Activated CD4-positive, alpha-beta T cell treated with anti-CD3 and anti-CD28 coated beads, Interleukin-2, Interleukin-6, amounts not matched to agents 100 ng/mL and 50 ng/mL, durations not matched to agents 16 hours and 8 hours (primary cell): ENCODE measurements around the gene ARHGAP12.
A peak's percentile ranks its signal among the peaks of the same experiment; 100 is the strongest.
"Not testable (repeated sequence)": the region's sequence is repeated elsewhere in the genome, so short reads cannot be mapped to it uniquely, and the experiment has no call there.

Experiments used
- DNase-seq: peaks from one replicate; pipeline ENCODE4 v3.0.0-alpha.2; 2020

Gene ARHGAP12

DNA sequence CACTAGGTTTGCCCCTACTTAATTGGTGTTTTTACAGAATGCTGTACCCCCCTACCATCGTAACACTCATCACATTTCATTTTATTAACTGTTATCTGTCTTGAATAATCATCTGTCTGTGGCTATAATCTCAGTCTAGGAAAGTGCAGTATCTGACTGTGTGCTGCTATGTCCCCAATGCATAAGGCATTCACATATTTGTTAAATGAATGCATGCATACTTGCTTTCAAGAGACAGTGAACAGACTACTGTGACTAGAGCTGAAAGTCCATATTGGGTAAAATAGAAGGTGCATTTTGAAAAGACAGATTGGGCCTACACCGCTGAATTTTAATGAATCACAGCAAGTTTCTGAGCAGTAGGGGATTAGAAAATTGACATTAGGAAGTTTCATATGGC, 112.3 kb downstream of the ARHGAP12 start:
- DNase-seq = no peak

DNA sequence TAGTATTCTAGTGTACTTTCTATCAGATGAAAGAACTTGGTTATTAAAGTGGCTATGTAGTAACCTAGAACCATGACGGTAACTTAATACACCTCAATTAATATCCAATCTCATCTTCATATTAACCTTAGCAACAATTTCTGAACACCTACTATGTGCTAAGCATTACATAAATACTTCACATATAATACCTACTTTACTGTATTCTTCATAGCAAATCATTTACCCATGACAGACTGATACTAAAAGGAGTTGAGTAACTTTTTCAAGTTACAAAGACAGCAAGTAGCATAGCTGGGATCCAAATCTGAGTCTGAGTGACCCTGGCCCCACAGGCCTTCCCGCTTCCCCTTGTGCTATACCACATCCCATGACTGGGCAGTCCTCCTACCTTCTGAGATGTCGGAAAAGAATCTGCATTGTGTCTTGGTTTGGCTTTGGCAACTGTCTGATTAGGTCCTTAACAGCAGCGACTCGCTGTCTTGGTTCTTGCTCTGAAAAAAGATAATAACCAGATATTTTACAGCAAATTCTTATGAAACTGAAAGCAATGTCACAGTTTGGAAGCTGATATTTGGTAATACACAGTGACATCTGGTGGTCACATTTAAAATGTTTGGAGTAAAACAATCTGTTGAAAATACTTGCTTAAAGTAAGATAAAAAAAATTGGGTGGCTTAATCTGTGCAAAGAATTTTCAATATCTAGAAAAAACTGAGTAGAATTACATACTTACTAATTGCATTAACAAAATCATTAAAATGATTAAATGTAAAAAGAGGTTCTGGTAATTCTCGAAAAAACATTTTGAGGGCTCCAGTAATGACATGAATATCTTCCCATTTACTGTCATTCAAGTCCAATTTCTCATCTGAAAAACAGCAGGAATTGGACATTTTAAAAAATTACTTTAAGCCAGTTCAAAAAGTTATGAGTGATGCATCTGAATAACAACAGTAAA, 120.1 kb downstream of the ARHGAP12 start:
- DNase-seq = peak; percentile 53

DNA sequence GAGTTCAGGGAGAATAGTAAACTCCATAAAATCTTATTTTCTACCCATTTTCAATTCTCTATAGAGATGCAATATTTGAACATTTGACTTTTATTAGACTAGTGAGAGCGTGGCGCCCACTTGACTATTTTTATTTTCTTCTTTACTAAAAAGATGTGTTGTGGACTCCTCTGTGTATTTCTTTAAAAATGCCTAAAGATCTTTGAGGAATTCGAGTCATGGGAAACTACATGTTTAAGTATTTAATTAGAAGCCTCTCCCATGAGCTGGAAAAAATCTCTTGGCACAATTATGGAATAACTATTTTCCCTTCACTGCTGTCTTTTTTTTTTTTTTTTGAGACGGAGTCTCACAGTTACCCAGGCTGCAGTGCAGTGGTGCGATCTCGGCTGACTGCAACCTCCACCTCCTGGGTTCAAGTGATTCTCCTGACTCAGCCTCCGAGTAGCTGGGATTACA, 124.2 kb downstream of the ARHGAP12 start:
- no peak for DNase-seq

DNA sequence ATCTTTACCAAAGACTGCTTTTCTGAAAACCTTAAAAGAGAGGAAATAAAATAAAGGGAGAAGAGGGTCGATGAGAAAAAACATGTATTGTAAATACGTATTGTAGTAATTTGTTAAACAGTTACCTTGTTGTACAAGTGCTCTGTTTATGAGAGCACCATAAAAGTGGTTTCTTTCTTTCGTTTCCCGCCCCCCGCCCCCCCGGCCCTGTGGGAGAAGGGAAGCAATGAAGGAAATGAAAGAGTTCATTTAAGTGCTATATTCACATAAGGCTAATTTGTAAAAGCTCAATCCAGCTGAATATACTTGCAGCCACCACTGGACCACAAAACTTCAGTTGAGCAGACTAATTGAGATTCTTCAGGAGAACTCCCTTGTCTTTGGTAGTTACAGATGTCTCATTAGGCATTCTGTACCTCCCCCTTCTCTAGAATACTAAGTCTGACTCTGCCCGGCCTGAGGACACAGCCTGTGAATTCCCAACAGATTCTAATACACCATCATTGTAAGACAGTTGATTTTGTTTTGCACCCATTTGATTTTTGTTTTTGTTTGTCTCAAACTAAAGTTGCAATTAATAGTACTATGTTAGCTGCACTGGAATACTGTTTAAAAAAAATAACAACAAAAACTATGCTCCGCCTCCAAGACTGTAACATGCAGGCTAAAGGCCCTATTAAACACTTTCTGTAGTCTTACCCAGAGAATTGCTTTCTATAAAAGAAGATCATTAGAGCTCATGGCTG, 124.9 kb downstream of the ARHGAP12 start:
- no peak for DNase-seq

DNA sequence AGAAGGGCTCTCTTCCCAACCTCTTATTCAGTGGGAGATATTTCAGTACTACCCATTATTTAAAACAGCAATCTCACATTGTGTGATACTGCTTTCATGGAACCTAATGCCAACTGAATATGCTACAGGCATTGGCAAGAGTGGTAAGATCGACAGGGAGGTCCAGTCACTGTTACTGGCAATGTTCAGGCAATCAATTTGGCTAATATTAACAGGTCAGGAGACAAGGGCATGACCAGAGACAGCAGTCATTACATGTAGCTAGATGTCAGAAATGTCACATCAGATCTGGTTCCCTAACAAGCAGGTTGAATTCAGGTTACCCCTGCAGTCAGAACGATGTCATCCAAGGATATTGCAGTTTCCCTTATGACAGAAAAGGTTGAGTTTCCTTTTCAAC, 129.4 kb downstream of the ARHGAP12 start:
- no peak for DNase-seq

GRCh38 chr10:31792745-31793144, 135.9 kb downstream of the ARHGAP12 start:
- DNase-seq = no peak

- DNase-seq = peak; percentile 8
Observed at GRCh38 chr10:31789555-31789954, 139.1 kb downstream of the ARHGAP12 start.

DNA sequence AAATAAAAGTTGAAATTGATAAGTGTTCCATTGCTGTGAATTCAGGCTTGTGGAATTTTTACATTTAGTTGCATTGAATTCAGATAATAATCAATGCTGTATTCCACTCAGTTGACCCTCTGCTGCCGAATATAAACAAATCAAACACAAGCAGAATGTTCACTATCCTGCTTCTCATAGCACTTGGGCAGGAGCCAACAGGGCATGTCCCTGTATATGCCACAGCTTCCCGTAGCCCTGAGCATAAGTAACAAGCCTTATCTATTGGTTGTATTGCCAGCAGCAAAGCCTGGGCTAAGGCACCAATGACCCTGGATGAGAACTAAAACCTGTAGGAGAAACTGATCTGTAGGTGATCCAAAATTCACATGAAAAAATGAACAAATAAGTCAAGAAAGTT, 145.9 kb downstream of the ARHGAP12 start:
- DNase-seq = no peak

- no peak for DNase-seq
Observed at GRCh38 chr10:31780717-31781116, 147.9 kb downstream of the ARHGAP12 start.

- no peak for DNase-seq
Observed at GRCh38 chr10:31778627-31779026, 150.0 kb downstream of the ARHGAP12 start.

DNA sequence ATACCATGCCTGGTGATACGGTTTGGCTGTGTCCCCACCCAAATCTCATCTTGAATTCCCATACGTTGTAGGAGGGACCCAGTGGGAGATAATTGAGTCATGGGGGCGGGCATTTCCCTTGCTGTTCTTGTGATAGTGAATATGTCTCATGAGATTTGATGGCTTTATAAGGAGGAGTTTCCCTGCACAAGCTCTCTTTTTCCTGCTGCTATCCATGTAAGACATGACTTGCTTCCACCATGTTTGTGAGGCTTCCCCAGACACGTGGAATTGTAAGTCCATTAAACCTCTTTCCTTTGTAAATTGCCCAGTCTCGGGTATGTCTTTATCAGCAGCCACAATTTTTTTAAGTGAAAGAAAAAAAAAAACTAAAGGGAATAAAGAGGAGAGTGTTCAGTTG, 152.5 kb downstream of the ARHGAP12 start:
- no peak for DNase-seq

- no peak for DNase-seq
Observed at GRCh38 chr10:31774928-31775650, 153.5 kb downstream of the ARHGAP12 start.

DNA sequence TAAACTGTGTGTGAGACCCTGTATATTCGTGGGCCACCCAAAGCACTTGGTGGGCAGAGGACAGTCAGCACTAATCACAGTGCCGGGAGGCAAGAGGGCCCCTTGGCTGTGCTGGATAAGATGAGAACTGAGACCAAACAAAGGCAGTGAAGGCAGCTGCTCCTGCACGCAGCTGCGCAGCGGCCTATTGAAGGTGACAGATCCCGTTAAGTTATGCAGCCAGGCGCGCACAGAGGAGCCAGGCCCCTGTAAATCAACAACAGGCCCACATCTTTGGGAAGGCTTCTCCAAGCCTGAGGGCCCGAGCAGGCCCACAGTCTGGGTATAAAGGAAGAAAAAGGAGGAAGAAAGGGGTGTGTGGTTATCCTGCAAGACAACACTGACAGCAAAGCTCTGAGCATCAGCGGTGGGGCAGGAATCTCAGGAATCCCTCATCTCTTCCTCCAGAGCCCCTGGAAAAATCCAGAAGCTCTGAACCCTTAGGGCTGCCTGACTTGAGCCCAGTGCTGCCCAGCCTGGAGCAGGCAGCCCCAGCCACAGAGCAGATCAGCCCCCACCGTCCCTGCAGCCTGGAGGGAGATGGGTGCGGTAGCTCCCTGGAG, 154.2 kb downstream of the ARHGAP12 start:
- DNase-seq = no peak

- DNase-seq = no peak
Observed at GRCh38 chr10:31773749-31774298, 154.8 kb downstream of the ARHGAP12 start.

DNA sequence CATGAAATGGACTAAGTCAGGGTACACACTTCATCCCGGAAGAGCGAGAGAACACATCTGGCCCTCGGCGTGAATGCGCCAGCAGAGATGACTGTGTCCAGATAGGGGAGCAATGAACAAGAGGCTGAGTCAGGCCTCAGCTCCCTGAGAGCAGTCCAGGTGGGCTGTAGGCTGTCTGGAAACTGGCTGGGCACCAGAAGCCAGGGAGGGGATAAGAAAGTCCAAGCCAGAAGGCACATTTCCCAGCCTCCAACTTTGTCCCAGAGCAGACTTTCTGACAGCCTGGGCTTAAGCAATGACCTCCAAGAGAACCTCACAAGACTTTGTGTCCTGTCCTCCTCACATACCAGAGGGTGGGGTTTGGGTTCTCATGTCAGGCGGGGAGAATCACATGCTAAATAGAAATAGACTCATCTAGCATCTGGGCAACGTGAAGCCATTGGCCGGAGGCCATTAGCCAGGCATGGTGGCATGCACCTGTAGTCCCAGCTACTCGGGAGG, 157.2 kb downstream of the ARHGAP12 start:
- DNase-seq = no peak

GRCh38 chr10:31770307-31770902, 158.2 kb downstream of the ARHGAP12 start:
- peak; percentile 61 for DNase-seq

GRCh38 chr10:31769564-31769963, 159.1 kb downstream of the ARHGAP12 start:
- DNase-seq = no peak

DNA sequence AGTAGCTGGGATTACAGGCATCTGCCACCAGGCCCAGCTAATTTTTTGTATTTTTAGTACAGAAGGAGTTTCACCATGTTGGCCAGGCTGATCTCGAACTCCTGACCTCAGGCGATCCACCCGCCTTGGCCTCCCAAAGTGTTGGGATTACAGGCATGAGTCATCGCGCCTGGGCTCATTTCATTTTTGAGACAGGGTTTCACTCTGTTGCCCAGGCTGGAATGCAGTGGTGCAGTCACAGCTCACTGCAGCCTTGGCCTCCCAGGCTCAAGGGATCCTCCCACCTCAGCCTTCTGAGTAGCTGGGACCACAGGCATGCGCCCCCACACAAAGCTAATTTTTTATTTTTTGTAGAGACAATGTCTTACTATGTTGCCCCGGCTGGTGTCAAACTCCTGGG, 159.7 kb downstream of the ARHGAP12 start:
- DNase-seq = not testable (repeated sequence)

DNA sequence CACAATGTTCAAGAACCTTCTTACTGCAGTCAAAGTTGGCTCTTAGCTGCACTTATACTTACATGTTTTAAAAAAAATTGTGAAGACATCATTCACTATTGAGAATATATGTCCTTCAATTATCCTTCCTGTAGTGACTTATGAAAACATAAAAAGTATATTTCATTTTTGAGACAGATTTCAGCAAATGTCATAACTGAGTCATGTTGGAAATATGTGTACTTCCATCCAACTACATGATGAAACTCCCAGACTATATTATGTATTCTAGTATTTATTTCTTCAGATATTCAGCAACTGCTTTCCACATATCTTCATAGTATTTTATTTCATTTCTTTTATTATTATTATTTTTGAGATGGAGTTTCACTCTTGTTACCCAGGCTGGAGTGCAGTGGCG, 160.2 kb downstream of the ARHGAP12 start:
- no peak for DNase-seq

DNA sequence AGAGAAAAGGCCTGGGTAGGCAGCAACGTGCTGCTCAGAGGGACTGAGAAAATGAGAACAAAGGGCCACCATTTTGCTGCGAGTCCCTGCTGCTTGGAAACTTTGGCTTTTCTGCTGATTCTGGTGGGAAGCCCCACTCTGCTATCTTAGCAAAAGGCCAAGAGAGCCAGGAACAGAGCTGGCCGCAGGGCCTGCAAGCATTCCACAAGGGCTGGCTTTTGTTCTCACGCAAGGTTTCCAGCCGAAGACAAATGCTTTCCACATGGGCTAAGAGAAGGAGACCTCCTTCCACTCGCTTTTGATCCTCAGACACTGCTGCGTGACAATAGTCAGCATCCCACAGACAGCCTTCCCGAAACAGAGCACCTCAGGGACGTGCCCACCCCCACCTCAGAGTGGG, 163.1 kb downstream of the ARHGAP12 start:
- no peak for DNase-seq

DNA sequence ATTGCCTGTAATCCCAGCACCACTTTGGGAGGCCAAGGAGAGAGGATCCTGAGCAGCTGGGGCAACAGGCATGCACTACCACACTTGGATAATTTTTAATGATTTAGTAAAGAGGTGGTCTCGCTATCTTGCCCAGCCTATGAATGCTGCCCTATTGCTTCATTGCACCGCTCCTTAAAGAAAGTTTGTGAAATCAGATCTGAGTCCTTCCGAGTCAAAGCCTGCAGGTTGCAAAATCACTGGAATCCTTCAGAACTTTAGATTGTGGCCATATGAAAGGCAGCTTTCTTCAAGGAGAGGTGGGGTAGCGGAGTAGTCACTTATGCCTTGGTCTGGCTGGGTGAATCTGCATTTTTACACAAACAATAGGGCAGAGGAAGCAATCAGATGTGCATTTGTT, 166.3 kb downstream of the ARHGAP12 start:
- no peak for DNase-seq

DNA sequence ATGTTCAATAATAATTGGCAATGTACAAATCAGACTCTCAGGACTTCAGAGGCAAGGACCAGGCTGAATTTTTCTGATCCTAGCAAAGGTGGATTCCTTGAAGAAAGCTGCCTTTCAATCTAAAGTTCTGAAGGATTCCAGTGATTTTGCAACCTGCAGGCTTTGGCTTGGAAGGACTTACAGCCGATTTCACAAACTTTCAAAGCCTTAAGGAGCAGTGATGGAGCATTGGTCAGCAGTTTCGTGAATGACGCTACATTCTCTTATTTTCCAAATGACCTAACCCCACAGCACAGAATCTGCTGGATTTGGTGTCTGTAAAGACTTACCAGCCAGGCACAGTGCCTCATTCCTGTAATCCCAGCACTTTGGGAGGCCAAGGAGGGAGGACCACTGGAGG, 167.5 kb downstream of the ARHGAP12 start:
- DNase-seq = no peak
